ENCODE results near the gene DHX35.

The DHX35 gene

DNA sequence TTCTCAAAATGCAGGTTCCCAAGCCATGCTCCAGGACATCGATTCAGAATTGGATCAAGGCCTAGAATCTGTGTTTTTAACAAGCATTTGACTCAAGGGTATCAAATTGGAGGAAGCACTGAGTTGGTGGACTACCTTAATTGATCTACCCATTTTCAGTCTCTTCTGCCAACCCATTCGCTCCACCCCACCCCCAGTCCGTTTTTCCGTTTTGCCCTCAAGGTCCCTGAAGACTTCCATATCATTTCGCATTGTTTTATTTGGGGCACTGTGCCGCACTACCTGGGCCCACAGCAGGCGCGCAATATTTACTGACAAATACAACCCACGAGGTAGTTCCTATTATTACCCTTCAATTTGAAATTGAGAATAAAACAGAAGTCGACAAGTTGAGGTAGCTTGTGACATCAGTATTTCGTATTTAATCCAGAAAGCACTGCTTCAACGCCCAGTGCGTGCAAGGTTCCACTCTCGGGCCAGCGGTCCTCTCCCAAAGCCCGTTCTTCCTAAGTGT is 557 bp upstream of the DHX35 start:
- peak overlapping the region; percentile 85 for H4K8ac ChIP-seq (ENCODE audit: low read length)
- H3K4me3 ChIP-seq (ENCODE audit: insufficient read depth in 1 of 2, low read depth in 1 of 2, low read length in 2 of 2), result peak overlapping the region; percentile 71 to 95
- H3K36me3 ChIP-seq (ENCODE audit: control insufficient read depth in 1 of 2, insufficient read depth in 2 of 2, low read depth in 1 of 2, low read length in 2 of 2), result peaks cover 3 to 9% of the 10 kb centered on the region in 2 experiments
- H3K4me1 ChIP-seq (ENCODE audit: control insufficient read depth, insufficient read depth, low read depth, low read length), result peaks cover 3% of the 10 kb centered on the region
- no peak overlapping the region for H3K27ac ChIP-seq (ENCODE audit: low read length, poor library complexity, severe bottlenecking)
- H3K9me3 ChIP-seq (ENCODE audit: control insufficient read depth, low read length), result no peaks in the 10 kb centered on the region
- H3K79me1 ChIP-seq (replicated peaks; ENCODE audit: low read length, poor library complexity, severe bottlenecking), result peaks cover 12% of the 10 kb centered on the region
- peak overlapping the region; percentile 30 for H4K91ac ChIP-seq (ENCODE audit: low read length)
- H2BK12ac ChIP-seq (ENCODE audit: low read length in 2 of 2), result peak overlapping the region in 1 of 2 experiments; percentile 3
- WGBS, result 11% methylated on average over 14 of the region's 16 CpGs
- H3K23ac ChIP-seq (ENCODE audit: low read length in 2 of 2), result no peak overlapping the region
- H2BK5ac ChIP-seq (ENCODE audit: low read depth, low read length, poor library complexity, severe bottlenecking), result no peak overlapping the region
- H2AFZ ChIP-seq (ENCODE audit: low read depth, low read length), result peak overlapping the region; percentile 95
- no peak overlapping the region for H2AK5ac ChIP-seq (ENCODE audit: low read length, severe bottlenecking)
- H2BK120ac ChIP-seq (ENCODE audit: low read depth, low read length), result no peak overlapping the region
- no peak for DNase-seq
- peak overlapping the region; percentile 0 to 75 for H3K18ac ChIP-seq (ENCODE audit: low read depth in 1 of 2, low read length in 2 of 2)
- no peaks in the 10 kb centered on the region for H3K27me3 ChIP-seq (ENCODE audit: control insufficient read depth in 1 of 2, insufficient read depth in 1 of 2, low read length in 2 of 2)
- H3K4ac ChIP-seq (ENCODE audit: low read depth in 1 of 2, low read length in 2 of 2), result peak overlapping the region in 1 of 2 experiments; percentile 67
- H3K9ac ChIP-seq (ENCODE audit: low read length), result peak overlapping the region; percentile 95
- H3K14ac ChIP-seq (ENCODE audit: low read length in 2 of 2), result no peak overlapping the region
- peak overlapping the region; percentile 51 for H3K4me2 ChIP-seq (ENCODE audit: low read length, poor library complexity, severe bottlenecking)
- no peak overlapping the region for H2BK15ac ChIP-seq (ENCODE audit: low read depth, poor library complexity, severe bottlenecking)

GRCh38 chr20:38962928-38963401 is 821 bp downstream of the DHX35 start:
- H2BK5ac ChIP-seq (ENCODE audit: low read depth, low read length, poor library complexity, severe bottlenecking), result no peak overlapping the region
- peak overlapping the region; percentile 95 to 97 for H3K4me3 ChIP-seq (ENCODE audit: insufficient read depth in 1 of 2, low read depth in 1 of 2, low read length in 2 of 2)
- 9% methylated on average over 4 of the region's 5 CpGs for WGBS

GRCh38 chr20:38963745-38964144 is 1.6 kb downstream of the DHX35 start:
- Histone ChIP-seq H2BK12ac (ENCODE audit: low read length in 2 of 2) (no peak overlapping the region), H3K14ac (ENCODE audit: low read length in 2 of 2) (no peak overlapping the region), H3K4me3 (ENCODE audit: insufficient read depth in 1 of 2, low read depth in 1 of 2, low read length in 2 of 2) (no peak overlapping the region), H3K27ac (ENCODE audit: low read length, poor library complexity, severe bottlenecking) (no peak overlapping the region), H3K4me1 (ENCODE audit: control insufficient read depth, insufficient read depth, low read depth, low read length) (peaks cover 3% of the 10 kb centered on the region), H4K91ac (ENCODE audit: low read length) (no peak overlapping the region), H2AK5ac (ENCODE audit: low read length, severe bottlenecking) (no peak overlapping the region), H3K9ac (ENCODE audit: low read length) (peak overlapping the region; percentile 95), H2BK15ac (ENCODE audit: low read depth, poor library complexity, severe bottlenecking) (no peak overlapping the region), H3K4me2 (ENCODE audit: low read length, poor library complexity, severe bottlenecking) (no peak overlapping the region), H3K27me3 (ENCODE audit: control insufficient read depth in 1 of 2, insufficient read depth in 1 of 2, low read length in 2 of 2) (no peaks in the 10 kb centered on the region), H3K4ac (ENCODE audit: low read depth in 1 of 2, low read length in 2 of 2) (no peak overlapping the region), H3K18ac (ENCODE audit: low read depth in 1 of 2, low read length in 2 of 2) (no peak overlapping the region), H3K9me3 (ENCODE audit: control insufficient read depth, low read length) (no peaks in the 10 kb centered on the region), H2BK5ac (ENCODE audit: low read depth, low read length, poor library complexity, severe bottlenecking) (no peak overlapping the region), H4K8ac (ENCODE audit: low read length) (no peak overlapping the region), H2AFZ (ENCODE audit: low read depth, low read length) (no peak overlapping the region), H3K36me3 (ENCODE audit: control insufficient read depth in 1 of 2, insufficient read depth in 2 of 2, low read depth in 1 of 2, low read length in 2 of 2) (peaks cover 6 to 9% of the 10 kb centered on the region in 2 experiments), H3K23ac (ENCODE audit: low read length in 2 of 2) (no peak overlapping the region), H2BK120ac (ENCODE audit: low read depth, low read length) (no peak overlapping the region), H3K79me1 (replicated peaks; ENCODE audit: low read length, poor library complexity, severe bottlenecking) (peaks cover 25% of the 10 kb centered on the region)
- no peak for DNase-seq

More at GRCh38 chr20:38962928-38963401, 821 bp downstream of the DHX35 start:
- no peak overlapping the region for H4K8ac ChIP-seq (ENCODE audit: low read length)
- no peak overlapping the region for H3K23ac ChIP-seq (ENCODE audit: low read length in 2 of 2)
- no peaks in the 10 kb centered on the region for H3K9me3 ChIP-seq (ENCODE audit: control insufficient read depth, low read length)
- H3K18ac ChIP-seq (ENCODE audit: low read depth in 1 of 2, low read length in 2 of 2), result peak overlapping the region in 1 of 2 experiments; percentile 59
- peak overlapping the region; percentile 70 for H3K4me2 ChIP-seq (ENCODE audit: low read length, poor library complexity, severe bottlenecking)
- DNase-seq, result no peak
- H2AK5ac ChIP-seq (ENCODE audit: low read length, severe bottlenecking), result no peak overlapping the region
- no peak overlapping the region for H2AFZ ChIP-seq (ENCODE audit: low read depth, low read length)
- H3K4ac ChIP-seq (ENCODE audit: low read depth in 1 of 2, low read length in 2 of 2), result peak overlapping the region in 1 of 2 experiments; percentile 75
- H2BK120ac ChIP-seq (ENCODE audit: low read depth, low read length), result no peak overlapping the region
- peak overlapping the region in 1 of 2 experiments; percentile 68 for H3K14ac ChIP-seq (ENCODE audit: low read length in 2 of 2)
- H3K9ac ChIP-seq (ENCODE audit: low read length), result peak overlapping the region; percentile 95
- H3K79me1 ChIP-seq (replicated peaks; ENCODE audit: low read length, poor library complexity, severe bottlenecking), result peaks cover 21% of the 10 kb centered on the region
- H3K27ac ChIP-seq (ENCODE audit: low read length, poor library complexity, severe bottlenecking), result peak overlapping the region; percentile 80
- H3K4me1 ChIP-seq (ENCODE audit: control insufficient read depth, insufficient read depth, low read depth, low read length), result peaks cover 3% of the 10 kb centered on the region
- no peak overlapping the region for H4K91ac ChIP-seq (ENCODE audit: low read length)
- H2BK15ac ChIP-seq (ENCODE audit: low read depth, poor library complexity, severe bottlenecking), result no peak overlapping the region
- H3K36me3 ChIP-seq (ENCODE audit: control insufficient read depth in 1 of 2, insufficient read depth in 2 of 2, low read depth in 1 of 2, low read length in 2 of 2), result peaks cover 4 to 9% of the 10 kb centered on the region in 2 experiments
- H3K27me3 ChIP-seq (ENCODE audit: control insufficient read depth in 1 of 2, insufficient read depth in 1 of 2, low read length in 2 of 2), result no peaks in the 10 kb centered on the region
- H2BK12ac ChIP-seq (ENCODE audit: low read length in 2 of 2), result no peak overlapping the region

GRCh38 chr20:38965264-38965663 is 3.1 kb downstream of the DHX35 start:
- DNase-seq, result no peak
- H3K4me3 ChIP-seq (ENCODE audit: insufficient read depth in 1 of 2, low read depth in 1 of 2, low read length in 2 of 2), result no peak overlapping the region
- H3K27ac ChIP-seq (ENCODE audit: low read length, poor library complexity, severe bottlenecking), result no peak overlapping the region

More at GRCh38 chr20:38965264-38965663, 3.1 kb downstream of the DHX35 start:
- H2BK120ac ChIP-seq (ENCODE audit: low read depth, low read length), result no peak overlapping the region
- H3K23ac ChIP-seq (ENCODE audit: low read length in 2 of 2), result no peak overlapping the region
- H3K18ac ChIP-seq (ENCODE audit: low read depth in 1 of 2, low read length in 2 of 2), result no peak overlapping the region
- H3K9ac ChIP-seq (ENCODE audit: low read length), result no peak overlapping the region
- H4K8ac ChIP-seq (ENCODE audit: low read length), result no peak overlapping the region
- H3K79me1 ChIP-seq (replicated peaks; ENCODE audit: low read length, poor library complexity, severe bottlenecking), result peaks cover 27% of the 10 kb centered on the region
- H2AK5ac ChIP-seq (ENCODE audit: low read length, severe bottlenecking), result no peak overlapping the region
- H2BK5ac ChIP-seq (ENCODE audit: low read depth, low read length, poor library complexity, severe bottlenecking), result no peak overlapping the region
- peaks cover 6 to 19% of the 10 kb centered on the region in 2 experiments for H3K36me3 ChIP-seq (ENCODE audit: control insufficient read depth in 1 of 2, insufficient read depth in 2 of 2, low read depth in 1 of 2, low read length in 2 of 2)
- no peak overlapping the region for H3K4ac ChIP-seq (ENCODE audit: low read depth in 1 of 2, low read length in 2 of 2)
- H2AFZ ChIP-seq (ENCODE audit: low read depth, low read length), result no peak overlapping the region
- peaks cover 3% of the 10 kb centered on the region for H3K4me1 ChIP-seq (ENCODE audit: control insufficient read depth, insufficient read depth, low read depth, low read length)
- no peak overlapping the region for H3K4me2 ChIP-seq (ENCODE audit: low read length, poor library complexity, severe bottlenecking)
- H3K14ac ChIP-seq (ENCODE audit: low read length in 2 of 2), result no peak overlapping the region
- no peak overlapping the region for H4K91ac ChIP-seq (ENCODE audit: low read length)
- no peak overlapping the region for H2BK15ac ChIP-seq (ENCODE audit: low read depth, poor library complexity, severe bottlenecking)
- no peaks in the 10 kb centered on the region for H3K9me3 ChIP-seq (ENCODE audit: control insufficient read depth, low read length)
- H3K27me3 ChIP-seq (ENCODE audit: control insufficient read depth in 1 of 2, insufficient read depth in 1 of 2, low read length in 2 of 2), result no peaks in the 10 kb centered on the region
- no peak overlapping the region for H2BK12ac ChIP-seq (ENCODE audit: low read length in 2 of 2)
